Endothelial cell of umbilical vein (primary cell): ENCODE results near the gene PXK. TPM values are rescaled to one million over a fixed set of nuclear protein-coding genes. Genes with fewer than 3 reads are reported as not detected.

Experiments used
- BruUV-seq: library from RNA; stranded (reverse); fragments of 400-500 nt; replicated peaks from 2 replicates; lab custom pipeline; 2021; lab: Mats Ljungman, UMichigan
- CTCF ChIA-PET: fragments of 300-600, 350-600 bp; sonication (Branson Sonifier 250); formaldehyde crosslinking; loops from one replicate; lab custom pipeline; 2021; ENCODE audit warnings: antibody characterized with exemption, inconsistent platforms; lab: Charles Lee
- POLR2A ChIA-PET: fragments of 300-600, 350-600 bp; sonication (Branson Sonifier 250); formaldehyde crosslinking; loops from one replicate; lab custom pipeline; 2021; ENCODE audit warnings: antibody characterized with exemption, inconsistent platforms; lab: Charles Lee
- DNase-seq: peaks from one replicate; pipeline ENCODE4 v3.0.0-alpha.2; 2011; ENCODE audit warnings: low read depth, low spot score
- FAIRE-seq: peaks from 2 replicates; lab custom pipeline; 2011; peaks lifted over from hg19 to GRCh38; lab: Jason Lieb, UNC
- H2AFZ ChIP-seq: 2 replicates; pipeline ENCODE4 v1.6.0; 2012; ENCODE audit warnings: low read depth, low read length, control low read depth, inconsistent platforms
- H3K27ac ChIP-seq: 2 replicates; pipeline ENCODE4 v1.5.1; 2011; ENCODE audit warnings: low read depth, mild to moderate bottlenecking, control low read depth, low read length, moderate library complexity; ENCODE audit not compliant: insufficient read depth
- H3K27me3 ChIP-seq, 2 experiments: 2 replicates each; pipeline versions ENCODE4 v1.6.0 to v1.6.1; 2011; ENCODE audit warnings: low read length in 2 of 2, mixed read lengths in 1 of 2; ENCODE audit not compliant: control insufficient read depth in 2 of 2, insufficient read depth in 2 of 2
- H3K36me3 ChIP-seq, 2 experiments: 2 replicates in 1 of 2; 3 replicates in 1 of 2; pipeline ENCODE4 v1.5.1; 2011; ENCODE audit warnings: low read length in 2 of 2, mild to moderate bottlenecking in 1 of 2, moderate library complexity in 1 of 2; ENCODE audit not compliant: control insufficient read depth in 2 of 2, insufficient read depth in 2 of 2; ENCODE audit errors: extremely low read depth in 1 of 2
- H3K4me1 ChIP-seq: 3 replicates; pipeline ENCODE4 v1.5.1; 2011; ENCODE audit warnings: mild to moderate bottlenecking, low read length; ENCODE audit not compliant: control insufficient read depth, insufficient read depth; ENCODE audit errors: extremely low read depth
- H3K4me2 ChIP-seq: 2 replicates; pipeline ENCODE4 v1.6.1; 2011; ENCODE audit warnings: low read length, control low read depth, mixed read lengths; ENCODE audit not compliant: insufficient read depth
- H3K4me3 ChIP-seq, 3 experiments: fragments of 200-600 bp in 1 of 3; sonication (generic), shearing (Covaris generic) in 1 of 3; replicated peaks in 1 of 3; 2 replicates each; pipeline ENCODE4 v1.5.1; 2011 to 2016; ENCODE audit warnings: control low read depth in 3 of 3, low read length in 3 of 3, mild to moderate bottlenecking in 2 of 3, inconsistent platforms in 1 of 3, low read depth in 1 of 3, moderate library complexity in 1 of 3; ENCODE audit not compliant: insufficient read depth in 1 of 3
- H3K79me2 ChIP-seq: 2 replicates; pipeline ENCODE4 v1.6.0; 2012; ENCODE audit warnings: low read length, inconsistent platforms; ENCODE audit not compliant: control insufficient read depth, insufficient read depth
- H3K9ac ChIP-seq: replicated peaks from 2 replicates; pipeline ENCODE3; 2011; ENCODE audit warnings: low read length, control low read depth; ENCODE audit not compliant: insufficient read depth; ENCODE audit errors: extremely low read depth
- H3K9me1 ChIP-seq: replicated peaks from 3 replicates; pipeline ENCODE4 v1.6.0; 2011; ENCODE audit warnings: mild to moderate bottlenecking, low read length; ENCODE audit not compliant: control insufficient read depth, insufficient read depth; ENCODE audit errors: extremely low read depth
- H3K9me3 ChIP-seq: replicated peaks from 2 replicates; pipeline ENCODE4 v1.5.1; 2012; ENCODE audit warnings: low read length, inconsistent platforms; ENCODE audit not compliant: control insufficient read depth, insufficient read depth
- H4K20me1 ChIP-seq: replicated peaks from 2 replicates; pipeline ENCODE3; 2011; ENCODE audit warnings: mild to moderate bottlenecking, low read length; ENCODE audit not compliant: control insufficient read depth, insufficient read depth; ENCODE audit errors: extremely low read depth
- CTCF ChIP-seq, 2 donors: IDR thresholded peaks; 1 replicate in 1 of 2; 2 replicates in 1 of 2; pipeline ENCODE4 v1.5.1; 2011; ENCODE audit warnings: low read length in 2 of 2, mild to moderate bottlenecking in 2 of 2, moderate library complexity in 2 of 2, control low read depth in 1 of 2, inconsistent platforms in 1 of 2, low read depth in 1 of 2; ENCODE audit not compliant: insufficient read depth in 1 of 2; ENCODE audit errors: extremely low read depth in 1 of 2
- EZH2 ChIP-seq: IDR thresholded peaks from 2 replicates; pipeline ENCODE4 v1.6.1; 2012; ENCODE audit warnings: borderline replicate concordance, low read depth, mild to moderate bottlenecking, moderate library complexity, low read length, inconsistent platforms; ENCODE audit not compliant: severe bottlenecking
- FOS ChIP-seq: IDR thresholded peaks from 2 replicates; pipeline ENCODE4 v1.6.1; 2011; ENCODE audit warnings: mild to moderate bottlenecking, low read length, moderate library complexity, borderline replicate concordance; ENCODE audit not compliant: insufficient read depth
- GATA2 ChIP-seq: IDR thresholded peaks from 2 replicates; pipeline ENCODE4 v1.7.0; 2011; ENCODE audit warnings: low read depth, mild to moderate bottlenecking, moderate library complexity, mixed read lengths, low read length; ENCODE audit not compliant: insufficient read length, insufficient read depth
- JUN ChIP-seq: IDR thresholded peaks from 2 replicates; pipeline ENCODE4 v1.6.1; 2011; ENCODE audit warnings: borderline replicate concordance, low read depth; ENCODE audit not compliant: insufficient read length, insufficient read depth
- MYC ChIP-seq: IDR thresholded peaks from one replicate; pipeline ENCODE4 v1.6.1; 2011; ENCODE audit warnings: mild to moderate bottlenecking, low read depth, low read length
- POLR2A ChIP-seq: IDR thresholded peaks from 2 replicates; pipeline ENCODE4 v1.6.1; 2012; ENCODE audit warnings: low read depth, mild to moderate bottlenecking, control low read depth, low read length
- POLR2AphosphoS5 ChIP-seq: IDR thresholded peaks from 2 replicates; pipeline ENCODE4 v1.6.1; 2012; ENCODE audit warnings: low read depth, mild to moderate bottlenecking, control low read depth, low read length, moderate library complexity; ENCODE audit not compliant: insufficient read depth
- dilution Hi-C: fragments of 300-500 bp; cut with MboI; formaldehyde crosslinking; loops from one replicate; pipeline ENCODE4 v1.15.0; 2019; ENCODE audit warnings: low sequenced_read_pairs; ENCODE audit not compliant: extremely low pct_ligation_motif_present
- intact Hi-C: fragments of 100-400 bp; cut with micrococcal nuclease; formaldehyde crosslinking; loops from one replicate; pipeline ENCODE4 v1.10.0; 2022
- polyA plus RNA-seq, 4 experiments: library from polyadenylated mRNA; depleted of rRNA in 3 of 4; stranded (reverse) in 3 of 4; unstranded in 1 of 4; fragments of >200 nt; gene quantifications; 2 replicates each; pipeline versions ENCODE4 v1.2.1 to v1.2.3, GENCODE V29; 2011 to 2012; ENCODE audit warnings: missing spikeins in 1 of 4
- total RNA-seq: library from RNA; stranded (reverse); gene quantifications from 2 replicates; pipeline ENCODE4 v1.2.3, GENCODE V29; 2021
- TF ChIP-seq, protein P1 (sequence below): IDR thresholded peaks from 2 replicates; pipeline ENCODE4 v1.6.1; 2011; ENCODE audit not compliant: insufficient read depth, insufficient read length

PXK gene
- total and polyA plus RNA-seq, 2 donors (not counting 3 experiments of a cell fraction or from before 2014, with no cell fraction given): 11.3 to 14.6 TPM

DNA sequence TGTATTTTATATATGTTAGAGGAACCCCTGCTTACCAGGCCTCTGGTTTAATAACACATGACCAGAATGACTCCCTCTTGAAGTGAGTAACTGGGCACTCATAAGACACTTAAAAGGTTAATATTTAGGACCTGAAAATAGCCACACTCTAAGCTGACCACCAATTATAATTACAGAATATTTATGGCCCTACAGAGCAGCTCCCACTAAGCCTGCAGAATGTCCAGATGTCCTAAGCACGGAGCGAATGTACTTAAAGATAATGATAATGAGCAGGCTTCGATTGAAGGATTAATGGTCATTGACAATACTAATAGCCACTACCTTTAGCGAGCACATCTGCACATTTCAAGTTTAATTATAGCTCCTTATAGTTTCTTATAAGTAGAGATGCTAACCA lies 136.4 kb downstream of the PXK start:
- POLR2A ChIA-PET: no interaction called here
- BruUV-seq: no TSS peak
- H3K9me1 ChIP-seq: no peaks in the 10 kb centered on the region
- no peaks in the 10 kb centered on the region for H3K36me3 ChIP-seq
- no peaks in the 10 kb centered on the region for H3K9me3 ChIP-seq
- no peaks in the 10 kb centered on the region for H3K27me3 ChIP-seq
- H3K4me3 ChIP-seq: no peak overlapping the region
- FAIRE-seq: no peak
- dilution Hi-C loops (no loop called here), intact Hi-C loops (no loop called here)
- H3K27ac ChIP-seq: no peak overlapping the region
- peaks cover 3% of the 10 kb centered on the region for H3K4me1 ChIP-seq
- H2AFZ ChIP-seq: no peak overlapping the region
- no peaks in the 10 kb centered on the region for H4K20me1 ChIP-seq
- H3K9ac ChIP-seq: no peak overlapping the region
- no peak for DNase-seq
- no peaks in the 10 kb centered on the region for H3K79me2 ChIP-seq
- H3K4me2 ChIP-seq: no peak overlapping the region
- TF ChIP-seq FOS (no peak), GATA2 (no peak), MYC (no peak), JUN (no peak), EZH2 (no peak), POLR2AphosphoS5 (no peak), POLR2A (no peak), CTCF (IDR thresholded peaks at IDR 0.05; ENCODE audit: extremely low read depth in 1 of 2, insufficient read depth in 1 of 2, low read depth in 1 of 2, low read length in 2 of 2) (no peak)
- TF ChIP-seq, protein P1, sequence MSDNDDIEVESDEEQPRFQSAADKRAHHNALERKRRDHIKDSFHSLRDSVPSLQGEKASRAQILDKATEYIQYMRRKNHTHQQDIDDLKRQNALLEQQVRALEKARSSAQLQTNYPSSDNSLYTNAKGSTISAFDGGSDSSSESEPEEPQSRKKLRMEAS: no peak
- CTCF ChIA-PET: interaction anchor here (1.5 to 2.0 kb wide), 2 partner anchors 22 to 88 kb away, joined by 3 to 6 read pairs; partner anchors contain the start of gene KCTD6
